GM13976 (cell line): ENCODE results near the gene PURB.

Experiments used
- DNase-seq: peaks from one replicate; pipeline ENCODE4 v3.0.0; 2012; ENCODE audit warnings: low spot score
- CTCF ChIP-seq: IDR thresholded peaks from 2 replicates; pipeline ENCODE4 v1.5.1; 2012; ENCODE audit warnings: borderline replicate concordance, mild to moderate bottlenecking; ENCODE audit not compliant: insufficient read depth; ENCODE audit errors: extremely low read depth, missing control alignments, control extremely low read depth
- in situ Hi-C: fragments of 300-500 bp; cut with MboI; formaldehyde crosslinking; loops from one replicate; pipeline ENCODE4 v1.12.0; 2022; ENCODE audit warnings: low sequenced_read_pairs, mixed read lengths, inconsistent platforms; ENCODE audit not compliant: unreplicated experiment

The PURB gene

GRCh38 chr7:44854644-44855364 is 30.5 kb downstream of the PURB start:
- no peak for TF ChIP-seq CTCF
- no peak for DNase-seq
- in situ Hi-C loops, result loop anchor here (5.0 kb wide), 1 partner anchor 282 kb away; no protein-coding TSS in a partner anchor

- in situ Hi-C loops, result no loop called here
- DNase-seq, result no peak
- TF ChIP-seq CTCF, result no peak
Observed at GRCh38 chr7:44853391-44853790, 31.9 kb downstream of the PURB start.

GRCh38 chr7:44852590-44852989 is 32.7 kb downstream of the PURB start:
- TF ChIP-seq CTCF, result no peak
- in situ Hi-C loops, result no loop called here
- no peak for DNase-seq

GRCh38 chr7:44849885-44850544 is 35.3 kb downstream of the PURB start:
- no peak for TF ChIP-seq CTCF
- no peak for DNase-seq
- in situ Hi-C loops, result loop anchor here (10.0 kb wide), 1 partner anchor 255 kb away; no protein-coding TSS in a partner anchor

- in situ Hi-C loops, result loop anchor here (10.0 kb wide), 1 partner anchor 255 kb away; no protein-coding TSS in a partner anchor
Observed at GRCh38 chr7:44849259-44849884, 36.0 kb downstream of the PURB start.

More at GRCh38 chr7:44849259-44849884, 36.0 kb downstream of the PURB start:
- no peak for DNase-seq
- TF ChIP-seq CTCF, result no peak
